HG03565 (cell line): ENCODE measurements around the gene SLC6A7.

ENCODE experiments used
- ATAC-seq: cut with Tn5 transposase; IDR thresholded peaks from one replicate; pipeline ENCODE4 v1.9.1; 2021; ENCODE audit warnings: mild to moderate bottlenecking, moderate library complexity; ENCODE audit not compliant: unreplicated experiment

SLC6A7 gene

DNA sequence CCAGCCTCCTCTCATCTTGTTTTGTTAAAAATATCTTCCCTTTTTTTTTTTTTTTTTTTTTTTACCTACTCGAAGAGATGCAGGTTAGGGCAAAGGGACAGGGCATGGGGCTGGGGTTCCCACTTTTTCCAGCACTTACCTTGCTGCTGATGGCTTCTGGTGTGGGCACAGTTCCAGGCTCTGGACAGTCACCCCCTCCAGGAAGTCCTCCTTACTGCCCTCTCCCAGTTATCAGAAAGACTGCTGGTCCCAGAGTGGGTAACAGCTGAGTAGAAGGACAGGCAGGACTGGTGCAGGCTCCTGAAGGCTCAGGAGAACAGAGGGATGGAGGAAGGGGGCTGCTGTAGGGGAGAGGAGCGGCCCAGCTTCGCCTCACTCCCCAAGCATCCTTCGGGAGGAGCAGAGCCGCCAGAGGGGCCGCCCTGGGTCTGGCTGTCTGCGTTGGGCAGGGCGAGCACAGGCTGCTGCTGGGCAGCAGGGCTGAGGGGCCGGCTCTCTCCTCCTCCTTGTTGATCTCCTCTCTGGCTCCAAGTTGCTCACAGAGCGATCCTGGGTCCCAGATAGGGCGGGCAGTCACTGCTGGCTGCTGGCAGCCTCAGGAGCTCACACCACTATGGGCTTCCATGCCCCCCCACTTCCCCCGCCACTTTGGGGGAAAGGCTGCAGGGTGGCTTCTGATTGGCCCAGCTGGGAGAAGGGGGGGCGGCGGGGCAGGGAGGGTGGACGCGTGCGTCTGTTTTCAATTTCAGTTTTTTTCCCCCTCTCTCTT, 34.4 kb upstream of the SLC6A7 start, which contains the start of gene PDGFRB:
Gene PDGFRB, minus strand, starts transcription at position 588 of the 769 bp plus-strand sequence. CDS start 18,798 bp downstream, outside the sequence.
- no peak for ATAC-seq

- ATAC-seq: no peak
Observed at GRCh38 chr5:150156027-150156368, 33.9 kb upstream of the SLC6A7 start.

- no peak for ATAC-seq
Observed at GRCh38 chr5:150156540-150156939, 33.3 kb upstream of the SLC6A7 start.

DNA sequence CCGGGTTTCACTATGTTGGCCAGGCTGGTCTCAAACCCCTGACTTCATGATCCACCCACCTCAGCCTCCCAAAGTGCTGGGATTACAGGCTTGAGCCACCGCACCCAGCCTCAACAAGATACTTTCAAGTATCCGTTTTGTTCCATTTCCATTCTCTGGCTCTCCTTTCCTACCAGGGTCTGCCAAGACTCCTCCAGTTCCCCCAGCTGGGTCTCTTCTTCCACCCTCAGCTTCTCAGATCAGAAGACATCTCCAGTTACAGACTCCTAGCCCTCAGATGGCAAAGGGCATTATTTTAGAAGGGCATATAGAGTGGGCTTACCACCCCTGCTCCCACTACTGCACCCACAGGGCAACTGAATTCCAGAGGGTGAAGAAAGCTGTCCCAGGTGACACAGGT, 32.7 kb upstream of the SLC6A7 start:
- no peak for ATAC-seq

DNA sequence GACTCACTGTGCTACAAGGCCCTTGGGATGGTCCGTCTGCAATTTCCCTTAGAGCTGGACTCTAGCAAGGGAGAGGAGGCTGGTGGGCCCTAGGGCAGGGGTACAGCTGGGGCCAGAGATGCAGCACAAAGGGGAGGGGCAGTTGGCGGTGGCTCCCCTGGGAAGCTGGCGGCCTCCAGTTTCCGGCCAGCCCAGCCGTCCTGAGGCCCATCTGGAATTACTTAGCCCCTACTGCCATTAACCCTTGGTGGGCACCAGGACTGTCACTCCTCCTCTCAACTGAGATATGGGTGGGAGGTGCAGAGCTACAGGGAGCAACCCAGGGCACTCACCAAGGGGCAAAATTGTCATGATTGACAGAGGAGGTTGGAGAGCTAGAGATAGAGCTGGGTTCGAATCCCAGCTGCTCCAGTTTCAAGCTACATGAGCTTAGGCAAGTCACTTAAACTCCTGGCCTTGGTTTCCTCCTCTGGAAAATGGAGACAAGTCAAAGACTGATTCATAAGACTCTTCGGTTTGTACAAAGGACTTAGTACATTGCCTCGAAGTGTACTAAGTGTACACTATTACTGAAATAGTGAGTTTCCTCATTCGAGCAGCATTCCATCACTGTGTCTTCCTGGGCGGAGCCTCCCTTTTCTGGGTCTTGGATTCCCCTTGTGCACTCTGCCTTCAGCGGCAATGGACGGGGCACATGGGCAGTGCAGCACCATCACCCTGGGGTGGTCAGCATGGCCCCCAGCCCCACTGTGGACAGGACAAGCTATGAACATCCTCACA, 31.5 kb upstream of the SLC6A7 start:
- no peak for ATAC-seq

- ATAC-seq: no peak
Observed at GRCh38 chr5:150159031-150159430, 30.8 kb upstream of the SLC6A7 start.

DNA sequence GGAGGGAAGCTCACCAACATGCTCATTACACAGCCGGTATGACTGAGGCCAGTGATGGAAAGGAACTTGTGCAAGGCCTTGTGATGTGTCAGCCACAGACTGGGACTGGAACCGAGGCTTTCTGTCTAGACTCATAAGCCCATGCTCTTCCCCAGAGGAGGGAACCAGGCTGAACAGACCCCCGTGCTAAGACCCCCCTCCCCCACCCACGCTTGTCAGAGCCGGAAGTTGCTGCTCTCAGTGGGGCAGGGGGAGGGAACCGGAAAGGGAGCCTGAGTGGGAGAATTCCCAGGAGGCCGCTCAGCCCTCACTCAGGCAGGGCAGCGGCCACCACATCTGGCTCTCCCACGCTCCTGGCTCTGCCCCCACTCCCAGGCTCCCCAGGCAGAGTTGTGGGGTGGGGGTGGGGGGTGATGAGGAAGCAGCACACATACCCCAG, 30.1 kb upstream of the SLC6A7 start:
- no peak for ATAC-seq

DNA sequence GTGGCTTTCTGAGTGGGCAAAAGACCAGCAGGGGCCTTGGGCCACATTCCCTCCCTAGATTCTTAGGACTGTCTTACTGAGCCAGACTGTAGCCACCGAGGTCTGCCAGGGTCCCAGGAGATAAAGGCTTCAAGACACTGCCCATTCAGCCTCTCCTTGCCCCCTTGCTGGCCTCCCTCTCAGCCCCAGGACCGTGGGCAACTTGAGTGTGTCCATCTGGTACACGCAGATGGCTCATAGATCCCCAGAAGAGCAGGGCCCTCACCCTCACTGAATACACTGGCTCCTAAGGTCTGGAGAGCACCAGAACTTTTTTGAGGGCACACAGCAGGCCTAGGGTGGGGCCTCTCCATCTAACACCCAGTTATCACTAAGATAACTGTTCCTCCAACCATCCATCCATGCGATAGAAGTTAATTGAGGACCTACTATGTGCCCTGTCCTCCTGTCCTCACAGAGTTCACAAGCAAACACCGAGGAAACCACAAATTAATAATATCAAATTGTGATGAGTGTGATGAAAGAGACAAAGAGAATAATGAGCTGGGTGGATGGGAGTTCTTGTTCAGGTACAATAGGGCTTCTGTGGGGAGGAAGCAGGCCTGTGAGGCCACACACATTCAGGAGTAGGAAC, 29.3 kb upstream of the SLC6A7 start:
- no peak for ATAC-seq

DNA sequence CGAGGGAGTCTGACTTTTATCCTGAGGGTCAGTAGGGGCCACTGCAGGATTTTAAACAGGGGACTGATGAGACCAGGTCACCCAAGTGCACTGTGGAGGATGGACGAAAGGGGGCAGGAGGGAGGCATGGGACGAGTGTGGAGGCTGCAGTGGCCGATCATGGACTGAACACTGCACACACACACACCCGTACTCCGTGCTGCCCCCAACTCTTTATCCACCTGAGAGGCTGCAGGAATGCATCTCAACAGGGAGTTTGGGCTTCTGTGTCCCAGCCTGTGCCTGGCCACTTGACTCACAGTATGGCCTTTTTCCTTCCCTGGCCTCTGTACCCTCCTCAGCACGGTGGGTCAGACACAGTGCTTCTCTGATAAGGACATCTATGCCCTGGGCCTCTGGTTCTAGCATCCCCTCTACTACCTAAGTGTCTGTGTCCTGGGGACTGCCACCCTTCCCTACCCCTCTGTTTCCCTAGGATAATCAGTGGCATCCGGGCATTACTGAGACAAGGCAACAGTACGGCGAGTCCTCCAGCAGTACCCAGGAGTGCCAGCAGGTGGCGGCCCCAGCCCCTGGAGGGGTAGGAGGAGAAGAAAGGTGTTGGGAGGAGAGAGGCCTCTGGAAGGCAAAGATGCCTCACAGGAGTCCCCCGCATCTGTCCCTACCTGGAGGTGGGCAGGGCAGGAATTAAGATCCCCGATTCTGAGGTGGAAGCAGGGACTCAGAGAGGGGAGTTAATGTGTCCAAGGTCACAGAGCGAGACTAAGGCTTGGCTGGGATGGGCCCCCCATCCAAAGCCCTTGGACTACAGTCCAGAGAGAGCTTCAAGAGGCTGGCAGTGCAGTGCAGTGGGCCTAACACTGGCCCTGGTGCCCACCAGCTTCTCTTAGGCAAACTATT, 28.4 kb upstream of the SLC6A7 start:
- ATAC-seq: peak; percentile 63

DNA sequence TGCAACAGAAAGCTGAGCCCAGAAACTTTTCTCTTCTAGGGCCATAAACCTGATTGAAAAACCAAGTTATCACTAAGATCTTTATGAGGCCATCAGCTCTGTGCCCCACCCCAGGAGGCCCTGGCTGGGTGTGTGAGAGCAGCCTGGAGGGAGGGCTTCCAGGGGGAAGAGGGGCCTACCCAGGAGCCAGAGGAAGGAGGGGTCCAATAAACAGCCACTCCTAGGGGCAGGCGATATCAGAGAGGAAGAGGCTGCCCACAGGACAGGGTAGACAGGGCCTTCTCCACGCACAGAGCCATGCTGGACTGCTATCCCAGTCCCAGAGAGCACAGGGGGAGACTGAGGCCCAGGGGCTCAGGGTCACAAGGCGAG, 27.7 kb upstream of the SLC6A7 start:
- no peak for ATAC-seq

DNA sequence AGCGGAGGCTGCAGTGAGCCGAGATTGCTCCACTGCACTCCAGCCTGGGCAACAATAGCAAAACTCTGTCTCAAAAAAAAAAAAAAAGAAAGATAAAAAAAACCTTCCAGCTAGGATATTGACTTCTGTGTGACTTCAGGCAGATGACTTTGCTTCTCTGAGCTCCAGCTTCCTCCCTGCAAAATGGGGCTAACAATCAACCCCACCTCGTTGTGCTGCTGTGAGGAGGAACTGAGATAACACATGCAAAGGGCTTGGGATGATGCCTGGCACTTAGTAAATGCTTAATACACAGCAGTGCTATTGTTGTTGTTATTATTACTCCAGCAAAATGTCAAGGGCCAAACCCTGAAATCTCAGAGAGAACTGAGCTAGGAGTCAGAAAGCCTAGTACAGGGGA, 26.8 kb upstream of the SLC6A7 start:
- no peak for ATAC-seq

DNA sequence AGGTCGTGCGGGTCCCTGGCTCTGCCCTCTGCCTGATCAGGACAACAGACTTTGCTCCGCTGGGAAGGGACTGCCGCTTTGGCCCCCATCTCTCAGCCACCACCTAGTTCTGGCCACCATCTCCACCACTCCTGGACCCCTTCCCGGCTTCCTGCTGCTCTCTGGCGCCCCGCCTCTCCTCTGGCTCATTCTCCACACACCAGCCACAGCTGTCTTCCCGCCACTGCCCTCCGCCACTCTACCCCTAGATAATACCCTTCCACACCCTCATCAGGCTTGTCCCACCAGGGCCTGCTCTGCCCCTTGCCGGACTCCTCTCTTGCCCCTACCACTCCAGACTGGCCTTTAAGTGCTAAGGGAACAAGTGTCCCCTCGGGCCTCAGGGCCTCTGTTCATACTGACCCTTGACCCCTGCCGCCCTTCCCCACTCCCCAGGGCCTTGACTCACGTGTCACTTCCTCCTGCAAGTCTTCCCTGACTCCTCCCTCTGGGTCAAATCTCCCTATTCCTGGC, 26.3 kb upstream of the SLC6A7 start:
- no peak for ATAC-seq

- no peak for ATAC-seq
Observed at GRCh38 chr5:150164211-150164980, 25.5 kb upstream of the SLC6A7 start.

- ATAC-seq: no peak
Observed at GRCh38 chr5:150166037-150166649, 23.7 kb upstream of the SLC6A7 start.

- ATAC-seq: no peak
Observed at GRCh38 chr5:150166650-150167511, 23.0 kb upstream of the SLC6A7 start, which contains the start of gene CDX1. TSS of gene CDX1 (plus strand) at chr5:150166778. CDS start at chr5:150166877, 99 bp downstream.

DNA sequence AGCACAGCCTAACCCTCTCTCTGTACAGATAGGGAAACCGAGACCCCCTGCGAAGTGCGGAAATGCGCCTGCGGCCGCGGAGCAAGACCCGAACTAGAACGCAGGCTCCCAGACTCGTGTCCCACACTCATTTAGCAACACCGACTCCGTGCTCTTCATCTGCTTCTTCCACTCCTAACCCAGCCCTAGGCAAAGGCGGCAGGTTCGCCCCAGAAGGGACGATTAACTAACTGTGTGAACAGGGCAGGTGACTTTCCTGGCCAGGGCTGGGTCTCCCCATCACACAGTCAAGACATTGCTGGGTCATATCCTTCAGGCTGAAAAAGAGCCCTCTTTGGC, 22.4 kb upstream of the SLC6A7 start:
- no peak for ATAC-seq

DNA sequence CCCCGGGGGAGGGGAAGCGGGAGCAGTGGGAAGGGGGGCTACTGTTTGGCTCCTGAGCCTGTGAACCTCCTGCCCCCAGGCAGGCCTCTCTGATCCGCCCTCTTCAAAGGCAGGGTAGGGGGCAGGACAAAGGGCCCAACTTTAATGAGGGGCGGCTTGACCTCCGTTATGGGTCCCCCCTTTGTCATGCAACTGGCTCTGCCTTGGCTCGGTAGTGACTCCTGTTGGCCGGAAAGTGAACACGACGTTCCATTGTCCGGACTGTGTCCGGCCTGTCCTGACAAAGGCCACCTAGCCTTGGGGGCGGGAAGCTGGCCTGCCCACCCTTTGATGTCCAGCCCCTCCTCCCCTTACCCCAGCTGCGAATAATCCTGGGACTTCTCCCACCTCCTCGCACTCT, 22.0 kb upstream of the SLC6A7 start:
- ATAC-seq: no peak

GRCh38 chr5:150168864-150169263, 21.0 kb upstream of the SLC6A7 start:
- ATAC-seq: no peak
